Upper lobe of left lung (tissue), 6 donors: Measurements from ENCODE around the gene TMPRSS3. TPM values are rescaled to one million over a fixed set of nuclear protein-coding genes. Genes with fewer than 3 reads are reported as not detected.
A peak's percentile ranks its signal among the peaks of the same experiment; 100 is the strongest.

Experiments
- ATAC-seq, 2 donors: fragments of 200-7000 bp; cut with Tn5 transposase; one replicate each; pipeline ENCODE4 v1.9.1; 2022; ENCODE audit warnings: mild to moderate bottlenecking in 2 of 2, moderate library complexity in 2 of 2; ENCODE audit not compliant: low FRiP score in 2 of 2
- DNase-seq, 2 donors: peaks; one replicate each; pipeline ENCODE4 v3.0.0-alpha.2; 2019 to 2020
- H3K27ac ChIP-seq, 4 donors: fragments of 200-600 bp; sonication (generic); one replicate each; pipeline ENCODE4 v1.5.1; 2016 to 2019
- H3K27me3 ChIP-seq, 4 donors: fragments of 200-600 bp; sonication (generic); one replicate each; pipeline ENCODE4 v1.5.1; 2017 to 2019
- H3K36me3 ChIP-seq, 4 donors: fragments of 200-600 bp; sonication (generic); one replicate each; pipeline ENCODE4 v1.5.1; 2016 to 2019
- H3K4me1 ChIP-seq, 4 donors: fragments of 200-600 bp; sonication (generic); one replicate each; pipeline ENCODE4 v1.5.1; 2018 to 2019
- H3K4me3 ChIP-seq, 4 donors: fragments of 200-600 bp; sonication (generic); one replicate each; pipeline ENCODE4 v1.5.1; 2017 to 2019; ENCODE audit warnings: mild to moderate bottlenecking in 2 of 4, moderate library complexity in 1 of 4
- H3K9me3 ChIP-seq, 4 donors: fragments of 200-600 bp; sonication (generic); one replicate each; pipeline ENCODE4 v1.5.1; 2018 to 2019
- EP300 ChIP-seq, 4 donors: sonication (generic); formaldehyde crosslinking; IDR thresholded peaks; one replicate each; pipeline ENCODE4 v1.5.1; 2017; ENCODE audit warnings: antibody characterized with exemption in 4 of 4, control low read depth in 2 of 4
- POLR2A ChIP-seq, 4 donors: fragments of 450-650 bp; IDR thresholded peaks; one replicate each; pipeline ENCODE4 v1.5.1; 2016 to 2017; ENCODE audit warnings: antibody characterized with exemption in 4 of 4, mild to moderate bottlenecking in 2 of 4
- POLR2AphosphoS5 ChIP-seq, 2 donors: sonication (generic); formaldehyde crosslinking; IDR thresholded peaks; one replicate each; pipeline ENCODE4 v1.5.1; 2017; ENCODE audit warnings: antibody characterized with exemption in 2 of 2
- WGBS, 2 donors: methylation state at CpG; one replicate each; pipeline ENCODE4 v1.1.5; 2017 to 2018; 5-methylcytosine and 5-hydroxymethylcytosine counted together
- total RNA-seq, 6 donors: library from RNA; depleted of rRNA in 4 of 6; stranded (reverse); fragments of >200 nt in 4 of 6; gene quantifications; one replicate each; pipeline versions ENCODE4 v1.1.0 to v1.2.1, GENCODE V29; 2016 to 2021
- TF ChIP-seq, protein P1 (sequence below), 6 experiments: fragments of 450-650 bp in 4 of 6; fragments of 200-600 bp in 2 of 6; sonication (generic) in 2 of 6; IDR thresholded peaks; one replicate each; pipeline ENCODE4 v1.5.1; 2016 to 2019; ENCODE audit warnings: antibody characterized with exemption in 6 of 6
- donor health status: DM: no; HTN: no; CAD: no; lungs with moderate emphysema.
- donor health status: DM: no; HTN: yes; CAD: no; lungs with severe emphysema.

TMPRSS3 gene
- total RNA-seq, 6 donors from 2014 or later = 3.5 to 12.5 (median 5.8) TPM

DNA sequence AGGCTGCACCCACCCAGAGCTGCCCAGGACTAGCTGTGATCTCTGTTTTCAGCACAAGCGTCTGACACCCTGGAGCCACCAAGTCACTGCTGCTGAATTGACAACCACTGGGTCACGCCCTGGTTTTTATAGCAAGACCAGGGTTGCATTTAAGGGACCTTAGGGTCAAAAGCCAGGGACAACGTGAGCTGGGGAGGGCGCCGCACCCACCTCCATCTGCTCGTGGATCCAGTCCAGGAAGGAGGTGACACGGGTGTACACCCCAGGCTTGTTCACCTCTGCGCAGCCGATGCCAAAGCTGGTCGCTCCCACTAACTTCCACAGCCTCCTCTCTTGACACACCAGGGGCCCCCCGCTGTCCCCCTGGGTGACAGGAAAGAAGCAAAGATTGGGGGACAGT lies 20.3 kb downstream of the TMPRSS3 start:
- ATAC-seq (no peak), DNase-seq (peak in 1 of 2 donors; percentile 33)
- TF ChIP-seq, protein P1, sequence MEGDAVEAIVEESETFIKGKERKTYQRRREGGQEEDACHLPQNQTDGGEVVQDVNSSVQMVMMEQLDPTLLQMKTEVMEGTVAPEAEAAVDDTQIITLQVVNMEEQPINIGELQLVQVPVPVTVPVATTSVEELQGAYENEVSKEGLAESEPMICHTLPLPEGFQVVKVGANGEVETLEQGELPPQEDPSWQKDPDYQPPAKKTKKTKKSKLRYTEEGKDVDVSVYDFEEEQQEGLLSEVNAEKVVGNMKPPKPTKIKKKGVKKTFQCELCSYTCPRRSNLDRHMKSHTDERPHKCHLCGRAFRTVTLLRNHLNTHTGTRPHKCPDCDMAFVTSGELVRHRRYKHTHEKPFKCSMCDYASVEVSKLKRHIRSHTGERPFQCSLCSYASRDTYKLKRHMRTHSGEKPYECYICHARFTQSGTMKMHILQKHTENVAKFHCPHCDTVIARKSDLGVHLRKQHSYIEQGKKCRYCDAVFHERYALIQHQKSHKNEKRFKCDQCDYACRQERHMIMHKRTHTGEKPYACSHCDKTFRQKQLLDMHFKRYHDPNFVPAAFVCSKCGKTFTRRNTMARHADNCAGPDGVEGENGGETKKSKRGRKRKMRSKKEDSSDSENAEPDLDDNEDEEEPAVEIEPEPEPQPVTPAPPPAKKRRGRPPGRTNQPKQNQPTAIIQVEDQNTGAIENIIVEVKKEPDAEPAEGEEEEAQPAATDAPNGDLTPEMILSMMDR (IDR thresholded peaks at IDR 0.05) = no peak
- TF ChIP-seq POLR2AphosphoS5 (IDR thresholded peaks at IDR 0.05) = no peak
- no peak for TF ChIP-seq EP300 (IDR thresholded peaks at IDR 0.05)
- no peak for TF ChIP-seq POLR2A (IDR thresholded peaks at IDR 0.05)
- Histone ChIP-seq H3K4me3 (no peak overlapping the region), H3K9me3 (no peaks in the 10 kb centered on the region), H3K27me3 (no peaks in the 10 kb centered on the region), H3K27ac (no peak overlapping the region), H3K36me3 (no peaks in the 10 kb centered on the region), H3K4me1 (peaks cover 0 to 3% (median 2%) of the 10 kb centered on the region in 4 donors)
- WGBS, 2 donors = 73 to 85% methylated on average over 11 of the region's 11 CpGs

DNA sequence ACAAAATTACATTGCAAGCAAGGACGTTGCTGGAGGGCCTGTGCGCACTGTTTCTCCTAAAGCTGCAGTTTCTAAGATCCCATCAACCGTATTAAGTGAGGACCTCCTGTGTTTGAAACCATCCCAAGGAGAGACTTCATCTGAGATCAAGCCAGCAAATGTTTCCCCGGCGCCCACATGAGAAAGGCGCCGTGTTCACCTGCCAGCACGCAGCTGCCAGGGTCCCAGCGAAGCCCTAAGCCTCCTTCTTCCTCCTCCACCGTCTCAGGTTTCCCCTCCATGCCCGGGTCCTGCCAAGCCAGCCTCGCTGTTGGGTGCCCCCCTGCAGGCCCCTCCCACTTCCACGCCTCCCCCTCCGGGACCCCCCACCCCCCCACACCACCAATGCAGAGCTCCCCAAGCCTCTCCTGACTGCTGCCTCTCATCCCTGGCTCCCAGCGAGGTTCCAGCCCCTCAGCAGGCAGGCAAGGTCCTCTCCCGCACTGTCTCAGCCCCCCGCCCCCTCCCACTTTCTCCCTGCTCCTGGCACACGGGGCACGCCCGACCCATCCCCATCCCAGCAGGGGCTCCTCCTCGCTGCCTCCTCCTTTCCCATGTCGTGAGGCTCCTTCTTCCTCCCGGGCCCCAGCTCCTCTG lies 20.9 kb downstream of the TMPRSS3 start:
- no peak overlapping the region for H3K4me3 ChIP-seq
- TF ChIP-seq POLR2A (IDR thresholded peaks at IDR 0.05) (no peak), EP300 (IDR thresholded peaks at IDR 0.05) (no peak), POLR2AphosphoS5 (IDR thresholded peaks at IDR 0.05) (no peak)
- TF ChIP-seq, protein P1 (IDR thresholded peaks at IDR 0.05) = no peak
- ATAC-seq (no peak), DNase-seq (peak in 1 of 2 donors; percentile 42)
- 53 to 57% methylated on average over 23 of the region's 23 CpGs for WGBS, 2 donors
- H3K36me3 ChIP-seq = no peaks in the 10 kb centered on the region
- peaks cover 0 to 3% (median 2%) of the 10 kb centered on the region in 4 donors for H3K4me1 ChIP-seq
- H3K27ac ChIP-seq = no peak overlapping the region
- H3K9me3 ChIP-seq = no peaks in the 10 kb centered on the region
- H3K27me3 ChIP-seq = no peaks in the 10 kb centered on the region

DNA sequence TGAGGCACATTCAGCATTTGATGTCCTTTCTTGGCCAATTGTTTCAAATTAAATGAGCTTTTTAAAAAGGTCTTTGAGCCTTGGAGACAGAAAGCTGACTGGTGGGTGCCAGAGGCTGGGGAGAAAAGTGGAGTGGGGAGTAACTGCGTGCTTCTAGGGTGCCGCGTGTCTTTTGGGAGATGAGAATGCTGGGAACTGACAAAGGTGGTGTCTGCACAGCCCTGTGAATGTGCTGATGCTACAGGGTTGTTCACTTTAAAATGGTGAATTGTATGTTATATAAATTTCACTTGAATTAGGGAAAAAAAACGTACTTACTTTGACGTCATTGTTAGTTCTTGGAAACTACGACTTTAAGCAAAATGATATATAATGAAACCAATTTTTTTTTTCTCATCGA lies 21.4 kb downstream of the TMPRSS3 start:
- H3K9me3 ChIP-seq = no peaks in the 10 kb centered on the region
- WGBS, 2 donors = 81 to 91% methylated on average over 7 of the region's 7 CpGs
- H3K27me3 ChIP-seq = no peaks in the 10 kb centered on the region
- no peak for TF ChIP-seq POLR2AphosphoS5 (IDR thresholded peaks at IDR 0.05)
- TF ChIP-seq, protein P1 (IDR thresholded peaks at IDR 0.05) = no peak
- TF ChIP-seq POLR2A (IDR thresholded peaks at IDR 0.05) = no peak
- no peak for TF ChIP-seq EP300 (IDR thresholded peaks at IDR 0.05)
- no peak overlapping the region for H3K27ac ChIP-seq
- ATAC-seq (no peak), DNase-seq (no peak)
- no peak overlapping the region for H3K4me3 ChIP-seq
- H3K36me3 ChIP-seq = no peaks in the 10 kb centered on the region
- H3K4me1 ChIP-seq = peaks cover 0 to 3% (median 2%) of the 10 kb centered on the region in 4 donors

DNA sequence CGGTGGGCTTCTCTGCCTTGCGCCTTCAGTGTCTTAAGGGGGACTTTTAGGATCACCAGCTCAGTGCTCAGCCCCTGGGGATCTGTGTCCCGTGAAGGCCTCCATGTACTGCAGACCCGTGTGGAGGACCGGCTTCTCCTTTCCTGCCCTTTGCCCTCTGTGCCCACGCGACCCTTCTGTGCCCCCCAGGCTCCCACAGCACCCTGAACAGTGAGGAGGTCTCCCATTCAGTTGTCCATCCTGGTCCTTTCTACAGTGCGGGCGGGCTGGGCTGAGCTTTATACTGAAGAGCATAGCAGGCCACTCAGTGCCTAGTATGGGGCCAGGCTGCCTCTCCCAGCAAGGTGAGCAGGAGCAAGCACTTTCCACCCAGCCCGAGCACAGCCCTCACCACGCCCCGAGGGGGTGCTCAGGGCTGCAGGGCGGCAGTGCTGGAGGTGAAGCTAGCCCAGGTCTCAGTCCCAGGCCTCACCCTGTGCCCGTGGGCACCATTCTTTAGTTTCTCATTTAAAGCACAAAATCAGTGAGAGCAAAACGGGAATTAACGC lies 21.9 kb downstream of the TMPRSS3 start:
- Histone ChIP-seq H3K36me3 (no peaks in the 10 kb centered on the region), H3K27ac (no peak overlapping the region), H3K27me3 (no peaks in the 10 kb centered on the region), H3K4me1 (peaks cover 0 to 3% (median 2%) of the 10 kb centered on the region in 4 donors), H3K4me3 (no peak overlapping the region), H3K9me3 (no peaks in the 10 kb centered on the region)
- no peak for ATAC-seq
- DNase-seq = peak in 1 of 2 donors; percentile 46
- 93 to 97% methylated on average over 12 to 16 of the region's 16 CpGs for WGBS, 2 donors
- TF ChIP-seq, protein P1 (IDR thresholded peaks at IDR 0.05) = no peak
- TF ChIP-seq EP300 (IDR thresholded peaks at IDR 0.05) = no peak
- TF ChIP-seq POLR2AphosphoS5 (IDR thresholded peaks at IDR 0.05) = no peak
- no peak for TF ChIP-seq POLR2A (IDR thresholded peaks at IDR 0.05)
